ENCODE results near the gene ODC1. TPM values are rescaled to one million over a fixed set of nuclear protein-coding genes. Genes with fewer than 3 reads are reported as not detected.

Gene ODC1
- total and polyA plus RNA-seq, 8 donors, result 55.0 to 243 (median 214) TPM

DNA sequence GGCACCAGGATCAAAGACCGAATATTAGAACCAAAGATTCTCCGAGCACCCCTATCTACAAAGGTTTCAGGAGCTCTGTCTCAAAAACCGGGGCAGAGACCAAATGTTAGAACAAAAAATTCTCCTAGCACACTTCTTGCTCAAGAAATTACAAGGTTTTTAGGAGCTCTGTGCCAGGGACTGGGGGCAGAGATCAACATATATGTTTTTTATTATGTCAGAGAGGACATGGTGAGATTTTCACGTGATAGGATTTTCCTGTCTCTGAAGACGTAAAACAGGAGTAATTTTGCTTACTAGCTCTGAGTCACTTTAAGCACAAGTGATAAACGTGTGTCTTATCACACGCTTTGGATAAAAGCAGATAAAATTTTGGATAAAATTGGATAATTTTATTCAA, 34.8 kb upstream of the ODC1 start:
- DNase-seq, result no peak
- Histone ChIP-seq H3K36me3 (no peaks in the 10 kb centered on the region), H3K9me3 (no peaks in the 10 kb centered on the region), H3K27ac (no peak overlapping the region), H3K27me3 (peaks cover 0 to 5% of the 10 kb centered on the region in 2 donors), H3K4me1 (no peaks in the 10 kb centered on the region), H3K4me3 (no peak overlapping the region)
- TF ChIP-seq, protein P1, sequence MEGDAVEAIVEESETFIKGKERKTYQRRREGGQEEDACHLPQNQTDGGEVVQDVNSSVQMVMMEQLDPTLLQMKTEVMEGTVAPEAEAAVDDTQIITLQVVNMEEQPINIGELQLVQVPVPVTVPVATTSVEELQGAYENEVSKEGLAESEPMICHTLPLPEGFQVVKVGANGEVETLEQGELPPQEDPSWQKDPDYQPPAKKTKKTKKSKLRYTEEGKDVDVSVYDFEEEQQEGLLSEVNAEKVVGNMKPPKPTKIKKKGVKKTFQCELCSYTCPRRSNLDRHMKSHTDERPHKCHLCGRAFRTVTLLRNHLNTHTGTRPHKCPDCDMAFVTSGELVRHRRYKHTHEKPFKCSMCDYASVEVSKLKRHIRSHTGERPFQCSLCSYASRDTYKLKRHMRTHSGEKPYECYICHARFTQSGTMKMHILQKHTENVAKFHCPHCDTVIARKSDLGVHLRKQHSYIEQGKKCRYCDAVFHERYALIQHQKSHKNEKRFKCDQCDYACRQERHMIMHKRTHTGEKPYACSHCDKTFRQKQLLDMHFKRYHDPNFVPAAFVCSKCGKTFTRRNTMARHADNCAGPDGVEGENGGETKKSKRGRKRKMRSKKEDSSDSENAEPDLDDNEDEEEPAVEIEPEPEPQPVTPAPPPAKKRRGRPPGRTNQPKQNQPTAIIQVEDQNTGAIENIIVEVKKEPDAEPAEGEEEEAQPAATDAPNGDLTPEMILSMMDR (IDR thresholded peaks at IDR 0.05), result no peak
- no peak for ATAC-seq
- intact Hi-C loops (cut with DNase I), result no loop called here

DNA sequence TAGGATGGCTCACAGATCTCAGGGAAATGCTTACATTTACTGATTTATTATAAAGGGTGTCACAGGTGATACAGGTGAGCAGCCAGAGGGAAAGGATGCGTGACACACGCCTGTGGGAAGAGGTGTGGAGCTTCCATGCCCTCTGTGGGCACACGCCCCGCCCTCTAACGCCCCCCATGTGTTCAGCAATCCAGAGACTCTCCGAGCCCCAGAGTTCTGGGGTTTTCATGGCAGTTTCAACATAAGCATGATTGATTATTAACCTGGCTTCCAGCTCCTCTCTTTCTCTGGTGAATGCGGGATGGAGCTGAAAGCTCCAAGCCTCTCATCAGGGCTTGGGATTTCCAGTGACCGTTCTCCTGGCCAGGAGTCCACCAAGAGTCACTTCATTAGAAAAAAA, 34.3 kb upstream of the ODC1 start:
- H3K4me1 ChIP-seq, result no peaks in the 10 kb centered on the region
- TF ChIP-seq, protein P1 (IDR thresholded peaks at IDR 0.05), result no peak
- H3K4me3 ChIP-seq, result no peak overlapping the region
- no peak for ATAC-seq
- H3K9me3 ChIP-seq, result no peaks in the 10 kb centered on the region
- intact Hi-C loops (cut with DNase I), result no loop called here
- DNase-seq, result peak in 1 of 4 donors; percentile 4
- no peaks in the 10 kb centered on the region for H3K36me3 ChIP-seq
- peaks cover 0 to 1% of the 10 kb centered on the region in 2 donors for H3K27me3 ChIP-seq
- H3K27ac ChIP-seq, result no peak overlapping the region

DNA sequence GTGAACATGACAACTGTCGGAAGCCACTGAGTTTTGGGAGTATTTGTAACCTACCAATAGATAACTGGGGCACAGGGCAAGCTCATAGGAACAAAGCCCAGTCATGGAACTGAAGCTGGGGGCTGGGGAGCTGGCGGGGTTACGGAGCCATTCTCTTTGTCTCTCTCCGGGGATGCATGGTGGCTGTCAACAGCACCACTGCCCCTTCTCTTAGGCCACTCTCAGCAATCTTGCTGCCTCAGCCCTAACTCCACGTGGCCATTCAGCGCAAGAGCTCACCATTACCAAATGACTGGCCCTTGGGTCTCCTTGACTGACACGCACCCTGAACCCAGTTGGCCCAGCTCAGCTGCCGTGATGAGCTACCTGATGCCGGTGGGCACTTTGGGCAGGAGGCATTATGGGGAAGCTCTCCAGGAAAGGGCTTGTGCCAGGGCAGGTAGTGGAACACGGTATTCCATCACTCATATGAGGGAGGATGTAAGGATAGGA, 33.6 kb upstream of the ODC1 start:
- intact Hi-C loops (cut with DNase I), result no loop called here
- H3K27me3 ChIP-seq, result no peaks in the 10 kb centered on the region
- no peaks in the 10 kb centered on the region for H3K36me3 ChIP-seq
- no peak overlapping the region for H3K4me3 ChIP-seq
- TF ChIP-seq, protein P1 (IDR thresholded peaks at IDR 0.05), result no peak
- DNase-seq (peak in 2 of 4 donors; percentile 14 to 17), ATAC-seq (no peak)
- no peak overlapping the region for H3K27ac ChIP-seq
- no peaks in the 10 kb centered on the region for H3K4me1 ChIP-seq
- H3K9me3 ChIP-seq, result no peaks in the 10 kb centered on the region

DNA sequence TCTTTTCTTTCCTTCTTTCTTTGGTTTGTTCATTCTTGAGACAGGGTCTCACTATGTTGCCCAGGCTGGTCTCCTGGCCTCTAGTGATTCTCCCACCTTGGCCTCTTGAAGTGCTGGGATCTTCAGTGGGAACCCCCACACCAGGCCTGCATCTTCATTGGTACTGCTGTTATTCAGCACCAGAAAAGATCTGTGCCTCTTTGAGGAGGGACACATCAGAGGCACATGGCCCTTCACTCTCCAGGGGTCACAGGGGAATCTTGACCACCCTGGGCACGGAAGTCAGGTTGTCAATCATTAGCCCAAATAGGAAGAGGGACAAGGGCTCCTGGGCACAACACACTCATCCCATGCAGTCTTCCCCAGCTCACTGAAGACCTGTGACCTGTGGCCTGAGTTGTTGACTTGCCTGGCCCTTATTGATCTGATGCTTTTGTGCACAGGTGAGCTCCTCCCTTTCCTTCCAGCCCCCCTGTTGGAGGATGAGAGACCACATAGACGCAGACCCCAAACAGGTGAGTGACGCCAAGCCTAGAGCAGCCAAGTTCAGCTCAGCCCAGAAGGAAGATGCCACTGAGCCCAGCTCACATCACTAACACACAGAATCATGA, 33.0 kb upstream of the ODC1 start:
- TF ChIP-seq, protein P1 (IDR thresholded peaks at IDR 0.05), result no peak
- Histone ChIP-seq H3K4me3 (no peak overlapping the region), H3K9me3 (no peaks in the 10 kb centered on the region), H3K36me3 (no peaks in the 10 kb centered on the region), H3K4me1 (no peaks in the 10 kb centered on the region), H3K27ac (no peak overlapping the region), H3K27me3 (no peaks in the 10 kb centered on the region)
- no peak for ATAC-seq
- peak in 1 of 4 donors; percentile 16 for DNase-seq
- intact Hi-C loops (cut with DNase I), result no loop called here

DNA sequence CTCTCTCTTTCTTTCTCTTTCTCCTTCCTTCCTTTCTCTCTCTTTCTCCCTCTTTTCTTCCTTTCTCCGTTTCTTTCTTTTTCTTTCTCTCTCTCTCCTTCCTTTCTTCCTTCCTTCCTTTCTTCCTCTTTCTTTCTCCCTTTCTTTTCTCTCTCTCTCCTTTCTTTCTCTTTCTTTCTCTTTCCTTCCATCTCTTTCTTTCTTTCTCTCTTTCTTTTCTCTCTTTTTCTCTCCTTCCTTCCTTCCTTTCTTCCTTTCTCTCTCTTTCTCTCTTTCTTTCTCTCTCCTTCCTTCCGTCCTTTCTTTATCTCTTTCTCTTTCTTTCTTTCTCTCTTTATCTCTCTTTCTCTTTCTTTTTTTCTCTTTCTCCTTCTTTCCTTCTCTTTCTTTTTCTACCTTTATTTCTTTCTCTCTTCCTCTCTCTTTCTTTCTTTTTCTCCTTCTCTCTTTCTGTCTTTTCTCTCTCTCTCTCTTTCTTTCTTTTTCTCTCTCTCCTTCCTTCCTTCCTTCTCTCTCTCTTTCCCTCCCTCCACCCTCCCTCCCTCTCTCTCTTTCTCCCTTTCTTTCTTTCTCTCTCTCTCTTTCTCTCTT, 32.3 kb upstream of the ODC1 start:
- H3K36me3 ChIP-seq, result no peaks in the 10 kb centered on the region
- no peaks in the 10 kb centered on the region for H3K9me3 ChIP-seq
- no peaks in the 10 kb centered on the region for H3K27me3 ChIP-seq
- H3K27ac ChIP-seq, result no peak overlapping the region
- DNase-seq (no peak), ATAC-seq (no peak)
- intact Hi-C loops (cut with DNase I), result no loop called here
- H3K4me1 ChIP-seq, result no peaks in the 10 kb centered on the region
- TF ChIP-seq, protein P1 (IDR thresholded peaks at IDR 0.05), result no peak
- no peak overlapping the region for H3K4me3 ChIP-seq
